NCI-H226 (cell line): Measurements from ENCODE around the gene DRC7.

Experiments
- DNase-seq: peaks from one replicate; pipeline ENCODE4 v3.0.0-alpha.2; 2015

Gene DRC7, protein sequence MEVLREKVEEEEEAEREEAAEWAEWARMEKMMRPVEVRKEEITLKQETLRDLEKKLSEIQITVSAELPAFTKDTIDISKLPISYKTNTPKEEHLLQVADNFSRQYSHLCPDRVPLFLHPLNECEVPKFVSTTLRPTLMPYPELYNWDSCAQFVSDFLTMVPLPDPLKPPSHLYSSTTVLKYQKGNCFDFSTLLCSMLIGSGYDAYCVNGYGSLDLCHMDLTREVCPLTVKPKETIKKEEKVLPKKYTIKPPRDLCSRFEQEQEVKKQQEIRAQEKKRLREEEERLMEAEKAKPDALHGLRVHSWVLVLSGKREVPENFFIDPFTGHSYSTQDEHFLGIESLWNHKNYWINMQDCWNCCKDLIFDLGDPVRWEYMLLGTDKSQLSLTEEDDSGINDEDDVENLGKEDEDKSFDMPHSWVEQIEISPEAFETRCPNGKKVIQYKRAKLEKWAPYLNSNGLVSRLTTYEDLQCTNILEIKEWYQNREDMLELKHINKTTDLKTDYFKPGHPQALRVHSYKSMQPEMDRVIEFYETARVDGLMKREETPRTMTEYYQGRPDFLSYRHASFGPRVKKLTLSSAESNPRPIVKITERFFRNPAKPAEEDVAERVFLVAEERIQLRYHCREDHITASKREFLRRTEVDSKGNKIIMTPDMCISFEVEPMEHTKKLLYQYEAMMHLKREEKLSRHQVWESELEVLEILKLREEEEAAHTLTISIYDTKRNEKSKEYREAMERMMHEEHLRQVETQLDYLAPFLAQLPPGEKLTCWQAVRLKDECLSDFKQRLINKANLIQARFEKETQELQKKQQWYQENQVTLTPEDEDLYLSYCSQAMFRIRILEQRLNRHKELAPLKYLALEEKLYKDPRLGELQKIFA

DNA sequence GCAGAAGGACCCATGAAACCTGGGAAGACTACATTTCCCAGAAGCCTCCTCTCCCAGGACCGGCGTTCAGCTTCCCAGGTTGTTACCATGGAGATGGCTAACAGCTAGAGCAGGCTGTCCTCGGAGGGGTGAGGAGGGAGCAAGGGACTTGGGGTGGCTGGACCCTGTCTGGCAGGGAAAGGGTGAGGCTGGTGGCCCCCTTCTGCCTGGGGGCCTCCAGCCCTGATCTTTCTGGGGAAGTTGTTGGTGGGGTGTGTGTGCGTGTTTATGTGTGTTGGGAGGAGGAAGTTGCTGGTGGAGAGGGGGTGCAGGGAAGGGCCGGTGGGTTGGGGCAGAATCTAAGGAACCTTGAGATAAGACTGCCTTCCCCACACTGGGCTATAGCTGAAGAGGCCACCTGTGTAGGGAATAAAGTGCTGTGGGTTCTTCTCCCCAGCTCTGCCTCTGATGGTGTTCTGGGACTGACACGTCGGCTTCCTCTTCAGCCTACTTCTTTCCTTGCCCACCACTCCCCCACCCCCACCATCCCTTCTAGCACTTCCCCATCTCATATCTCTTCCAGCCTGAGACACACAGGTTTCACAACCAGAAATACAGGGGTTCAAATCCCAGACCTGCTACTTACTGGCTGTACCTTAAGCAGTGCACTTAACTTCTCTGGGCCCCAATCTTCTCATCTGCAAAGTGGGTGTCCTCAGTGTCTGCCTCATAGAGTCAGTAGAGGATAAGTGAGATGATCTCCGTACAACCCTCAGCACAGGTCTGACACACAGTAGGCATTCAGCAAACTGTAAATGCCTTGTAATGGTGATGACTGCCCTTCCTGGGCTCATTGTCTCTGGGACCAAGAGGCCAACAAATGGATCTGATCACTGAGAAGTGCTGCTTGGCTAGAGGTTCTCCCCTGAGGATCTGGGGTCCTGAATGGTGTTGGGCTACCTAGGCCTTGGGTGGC is at the start of gene DRC7:
DRC7 (plus strand) TSS at position 82 of the 955 bp plus-strand sequence. CDS start 3,144 bp downstream, outside the sequence.
- peak; percentile 43 for DNase-seq

DNA sequence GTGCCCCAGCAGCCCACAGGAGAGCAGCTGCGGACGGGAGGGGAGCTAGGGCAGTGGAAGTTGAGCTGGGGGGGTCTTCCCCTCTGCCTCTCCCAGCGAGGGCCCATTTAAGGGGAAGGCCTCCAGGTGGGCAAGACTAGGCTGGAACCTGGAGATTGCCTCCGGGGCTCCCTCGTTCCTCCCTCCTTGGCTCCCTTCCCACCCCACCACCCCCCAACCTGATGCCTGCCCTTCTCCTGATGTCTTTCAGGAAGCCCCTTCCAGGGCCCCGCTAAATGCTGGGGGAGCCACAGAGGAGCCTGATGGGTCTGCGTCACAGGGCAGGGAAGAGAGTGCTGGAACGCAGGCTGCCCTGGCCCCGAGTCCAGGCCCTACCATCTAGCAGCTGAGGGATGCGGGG is 49.4 kb upstream of the DRC7 start:
- no peak for DNase-seq

DNA sequence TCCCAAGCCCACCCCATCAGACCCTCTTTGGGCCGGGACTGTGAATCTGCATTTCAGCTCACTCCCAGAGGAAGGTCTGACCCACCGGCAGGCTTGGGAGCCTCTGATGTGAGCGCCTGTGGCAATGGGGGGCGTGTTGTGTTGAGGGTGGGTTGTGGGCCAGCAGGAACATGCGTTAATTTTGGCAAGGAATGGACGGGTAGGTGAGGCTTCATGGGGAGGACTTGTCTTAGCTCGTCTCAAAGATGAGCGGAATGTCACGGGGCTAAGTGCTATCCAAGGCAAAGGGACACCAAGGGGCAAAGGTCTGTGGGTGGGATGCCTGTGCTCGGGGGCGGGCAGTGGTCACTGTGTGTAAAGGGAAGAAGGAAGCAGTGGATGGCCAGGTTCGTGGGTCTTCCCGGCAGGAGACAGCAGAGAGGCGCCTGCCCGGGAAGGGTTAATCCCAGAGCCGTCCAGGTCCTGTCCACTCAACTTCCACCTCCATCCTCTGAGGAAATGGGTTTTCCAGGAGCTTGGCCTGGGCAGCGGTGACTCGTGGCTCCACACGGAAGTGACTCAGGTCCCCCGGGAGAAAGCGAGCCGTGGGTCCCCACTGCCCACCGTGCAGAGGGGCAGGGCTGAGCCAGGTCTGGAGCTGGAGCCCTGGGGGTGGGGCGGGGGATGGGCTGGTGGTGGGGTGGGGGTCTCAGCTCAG is 48.8 kb upstream of the DRC7 start:
- DNase-seq, result peak; percentile 57

DNA sequence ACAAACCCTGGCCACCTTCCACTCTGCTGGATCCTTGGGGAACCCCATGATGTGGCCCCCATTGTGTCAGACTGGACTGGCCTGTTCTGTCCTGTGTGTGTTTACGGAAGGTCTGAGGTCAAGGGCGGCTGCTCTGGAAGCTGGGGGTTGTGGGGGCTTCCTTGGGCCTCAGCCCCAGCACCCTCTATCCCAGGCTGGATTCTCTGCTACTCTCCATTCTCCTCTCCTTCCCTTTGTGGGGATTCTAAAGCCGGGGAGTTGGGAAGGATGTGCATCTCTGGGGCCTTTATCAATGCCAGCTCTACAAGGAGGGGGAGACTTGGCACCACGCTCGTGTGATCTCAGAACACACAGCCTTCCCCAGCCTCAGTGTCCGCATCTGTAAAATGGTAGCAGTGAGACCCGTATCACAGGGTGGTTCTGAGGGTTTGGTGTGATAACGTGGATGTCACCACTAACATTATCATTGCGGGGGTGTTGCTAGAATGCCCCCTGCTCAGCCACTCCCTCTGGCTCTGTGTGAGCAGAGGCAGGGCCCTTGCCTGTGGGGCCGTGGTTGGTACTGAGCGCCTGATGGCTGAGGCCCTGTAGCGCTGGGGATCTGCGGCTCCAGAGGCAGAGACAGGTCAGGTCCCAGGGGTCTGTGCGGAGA is 48.1 kb upstream of the DRC7 start:
- no peak for DNase-seq

DNA sequence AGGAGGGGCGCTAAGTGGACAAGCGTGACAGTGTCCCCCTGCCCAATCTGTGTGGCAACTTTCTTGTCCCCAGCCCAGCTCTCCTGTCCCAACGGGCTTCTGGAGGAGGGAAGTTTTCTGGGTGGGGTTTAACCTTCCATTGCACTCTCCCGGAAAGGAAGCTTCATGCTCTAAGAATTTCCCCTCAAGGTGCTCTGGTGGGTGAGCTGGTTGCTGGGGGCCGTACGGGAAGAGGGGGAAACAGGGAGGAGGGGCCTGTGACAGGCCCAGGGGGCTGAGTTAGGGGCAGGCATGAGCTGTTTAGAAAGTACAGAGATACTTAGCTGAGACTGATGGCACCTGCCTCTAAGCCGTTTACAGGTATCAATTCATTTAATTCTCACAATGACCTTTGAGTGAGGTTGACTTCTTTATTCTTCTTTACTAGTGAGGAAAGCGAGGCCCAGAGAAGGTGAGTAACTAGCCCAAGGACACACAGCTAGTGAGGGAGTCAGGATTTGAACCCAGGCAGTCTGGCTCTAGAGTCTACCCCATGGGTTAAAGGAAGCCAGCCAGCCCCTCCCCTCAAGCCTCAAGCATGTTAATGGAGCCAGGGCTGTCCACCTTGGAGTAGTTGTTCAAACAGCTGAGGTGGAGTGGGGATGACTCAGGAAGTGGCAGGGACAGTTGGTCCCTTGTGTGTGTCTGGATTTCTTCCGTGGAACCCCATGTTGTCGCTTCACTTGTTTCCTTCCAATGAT is 47.3 kb upstream of the DRC7 start:
- peak; percentile 35 for DNase-seq

DNA sequence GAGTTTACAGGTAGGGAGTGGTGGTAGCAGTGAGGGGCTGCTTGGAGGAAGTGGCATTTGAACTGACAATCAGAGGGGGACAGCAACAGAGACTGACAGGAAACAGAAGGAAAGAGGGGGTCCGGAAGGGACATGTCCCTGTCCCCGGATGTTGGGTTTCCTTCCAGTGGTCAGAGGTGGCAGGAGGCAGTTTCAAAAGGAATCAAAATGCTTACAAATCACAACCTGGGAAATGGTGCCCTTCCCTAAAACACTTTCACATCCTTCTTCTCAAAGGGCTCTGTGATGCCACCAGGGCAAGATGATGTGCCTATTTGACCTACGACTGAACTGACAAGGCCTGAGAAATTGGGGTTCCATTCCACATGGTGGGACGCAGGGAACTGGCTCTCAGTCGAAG is 46.5 kb upstream of the DRC7 start:
- no peak for DNase-seq

DNA sequence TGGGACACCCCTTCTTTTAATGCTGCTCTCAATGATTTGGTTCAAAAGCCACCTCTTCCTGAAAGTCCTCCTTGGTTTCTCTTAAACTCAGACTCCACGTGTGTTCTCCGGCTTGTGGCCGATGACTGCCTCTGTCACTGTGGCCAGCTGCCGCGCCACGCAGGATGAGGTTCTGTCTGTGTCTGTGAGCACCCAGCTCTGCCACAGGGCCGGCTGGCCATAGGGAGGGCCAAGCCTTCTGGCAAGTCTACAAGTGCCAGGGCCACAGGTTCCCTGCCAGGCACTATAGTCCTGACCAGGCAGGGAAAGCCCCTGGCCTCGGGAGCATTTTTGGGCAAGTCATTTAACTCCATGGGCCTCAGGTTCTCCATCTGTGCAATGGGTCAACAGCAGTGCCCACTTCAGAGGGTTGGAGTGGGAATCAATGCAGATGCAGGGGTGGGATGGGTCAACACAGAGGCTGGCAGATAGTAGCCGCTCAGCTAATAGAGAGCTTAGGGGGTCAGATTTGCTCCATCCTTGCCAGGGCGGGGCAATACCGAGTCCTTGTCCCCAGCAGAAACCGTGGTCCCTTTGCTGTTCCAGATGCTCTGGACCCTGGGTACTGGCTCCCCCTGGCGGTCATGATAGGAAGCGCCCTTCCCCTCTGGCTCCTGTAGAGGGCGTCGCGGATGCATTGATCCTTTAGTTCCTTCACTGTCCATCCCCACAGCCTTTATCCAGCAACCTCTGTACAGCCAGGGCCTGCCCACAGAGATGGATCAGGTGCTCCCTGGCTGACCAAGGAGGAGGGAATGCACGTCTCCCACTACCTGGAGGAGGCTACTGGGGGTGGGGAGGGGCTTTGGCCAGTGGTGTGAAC is 45.8 kb upstream of the DRC7 start:
- peak; percentile 52 for DNase-seq

DNA sequence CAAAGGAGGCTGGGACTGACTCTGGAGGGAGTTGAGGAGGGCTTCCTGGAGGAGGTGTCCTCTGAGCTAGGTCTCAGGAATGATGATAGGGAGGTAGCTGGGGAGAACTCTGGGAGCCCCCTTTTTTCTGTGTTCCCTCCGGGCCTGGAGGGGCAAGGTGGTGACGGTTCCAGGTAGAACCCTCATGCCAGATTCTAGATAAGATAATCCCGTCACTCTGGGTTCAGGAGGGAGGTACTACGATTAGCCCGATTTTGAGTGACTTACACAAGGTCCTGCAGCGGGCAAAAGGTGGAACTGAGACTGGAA is 45.2 kb upstream of the DRC7 start:
- DNase-seq, result no peak

DNA sequence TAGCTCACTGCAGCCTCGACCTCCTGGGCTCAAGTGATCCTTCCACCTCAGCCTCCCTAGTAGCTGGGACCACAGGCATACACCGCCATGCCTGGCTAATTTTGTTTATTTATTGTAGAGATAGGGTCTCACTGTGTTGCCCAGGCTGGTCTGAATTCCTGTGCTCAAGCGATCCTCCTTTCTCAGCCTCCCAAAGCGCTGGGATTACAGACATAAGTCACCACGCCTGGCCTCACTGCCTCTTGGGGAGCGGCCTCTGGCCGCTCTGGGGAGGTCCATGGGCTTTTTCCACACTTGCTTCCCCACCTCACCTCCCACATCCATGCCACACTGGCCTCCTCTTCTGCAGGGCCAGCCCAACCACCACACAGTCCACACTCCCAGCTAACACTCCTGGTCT is 44.8 kb upstream of the DRC7 start:
- no peak for DNase-seq

DNA sequence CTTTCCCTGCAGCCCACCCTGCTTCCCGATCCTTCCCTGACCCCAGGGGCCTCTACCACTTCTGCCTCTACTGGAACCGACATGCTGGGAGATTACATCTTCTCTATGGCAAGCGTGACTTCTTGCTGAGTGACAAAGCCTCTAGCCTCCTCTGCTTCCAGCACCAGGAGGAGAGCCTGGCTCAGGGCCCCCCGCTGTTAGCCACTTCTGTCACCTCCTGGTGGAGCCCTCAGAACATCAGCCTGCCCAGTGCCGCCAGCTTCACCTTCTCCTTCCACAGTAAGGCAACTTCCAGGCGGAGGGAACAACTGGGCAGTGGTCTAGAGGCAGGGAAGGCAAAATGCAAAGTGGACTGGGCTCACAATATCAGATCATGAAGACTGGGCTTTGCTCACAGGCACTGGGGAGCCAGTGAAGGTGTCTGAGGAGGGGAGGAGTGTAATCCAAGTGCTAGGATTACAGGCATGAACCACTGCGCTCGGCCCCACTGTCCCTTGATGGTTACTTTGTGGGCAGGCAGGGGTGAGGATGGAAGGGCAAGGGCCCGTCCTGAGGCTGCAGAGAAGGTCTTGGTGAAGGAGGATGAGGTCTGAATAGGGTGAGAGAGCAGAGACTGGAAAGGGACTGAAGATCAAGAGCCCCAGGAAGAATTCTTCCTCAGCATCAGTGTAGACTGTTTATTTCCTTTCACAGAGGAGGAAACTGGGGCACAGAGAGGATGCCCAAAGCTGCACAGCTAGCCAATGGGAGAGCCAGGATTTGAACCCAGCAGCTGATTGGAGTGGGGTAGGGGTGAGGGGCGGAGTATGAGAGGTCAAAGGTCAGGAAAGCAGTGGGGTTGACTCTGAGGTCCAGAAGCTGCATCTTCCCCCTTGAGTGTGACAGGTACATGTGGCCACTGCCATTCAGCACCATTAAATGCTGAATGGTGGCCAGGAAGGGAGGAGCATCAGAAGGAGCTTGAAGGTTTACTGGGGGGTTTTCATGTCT is 43.0 kb upstream of the DRC7 start:
- no peak for DNase-seq

DNA sequence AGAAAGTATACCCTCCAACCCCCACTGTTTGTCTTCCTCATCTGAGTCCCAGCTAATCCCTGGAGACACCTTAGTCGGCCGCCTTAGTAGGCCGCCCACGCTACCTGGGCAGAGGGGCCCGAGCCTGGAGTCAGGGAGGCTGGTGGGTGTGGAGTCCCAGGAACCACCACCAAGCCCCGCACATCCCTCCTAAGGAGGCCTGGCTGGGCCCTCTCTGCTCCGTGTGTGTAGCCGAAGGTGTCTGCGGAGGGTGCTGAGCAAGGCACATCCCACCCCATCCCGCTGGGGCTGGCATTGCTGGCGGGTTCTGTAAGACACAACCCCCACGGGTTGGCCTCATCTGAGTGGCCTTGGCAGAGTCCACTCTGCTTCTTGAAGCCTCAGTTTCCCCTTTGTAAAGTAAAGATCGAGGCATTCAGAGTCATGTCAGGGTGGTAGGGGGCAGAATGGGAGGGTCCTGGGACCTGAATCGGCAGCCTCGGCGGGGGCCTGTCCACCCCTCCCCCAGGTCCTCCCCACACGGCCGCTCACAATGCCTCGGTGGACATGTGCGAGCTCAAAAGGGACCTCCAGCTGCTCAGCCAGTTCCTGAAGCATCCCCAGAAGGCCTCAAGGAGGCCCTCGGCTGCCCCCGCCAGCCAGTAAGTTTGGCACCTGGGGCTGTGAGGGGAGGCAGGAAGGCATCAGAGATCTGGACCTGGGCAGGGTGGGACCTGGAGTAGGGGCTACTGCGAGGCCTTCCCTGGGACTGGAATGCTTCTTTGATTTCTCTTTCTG is 41.7 kb upstream of the DRC7 start:
- DNase-seq, result no peak

DNA sequence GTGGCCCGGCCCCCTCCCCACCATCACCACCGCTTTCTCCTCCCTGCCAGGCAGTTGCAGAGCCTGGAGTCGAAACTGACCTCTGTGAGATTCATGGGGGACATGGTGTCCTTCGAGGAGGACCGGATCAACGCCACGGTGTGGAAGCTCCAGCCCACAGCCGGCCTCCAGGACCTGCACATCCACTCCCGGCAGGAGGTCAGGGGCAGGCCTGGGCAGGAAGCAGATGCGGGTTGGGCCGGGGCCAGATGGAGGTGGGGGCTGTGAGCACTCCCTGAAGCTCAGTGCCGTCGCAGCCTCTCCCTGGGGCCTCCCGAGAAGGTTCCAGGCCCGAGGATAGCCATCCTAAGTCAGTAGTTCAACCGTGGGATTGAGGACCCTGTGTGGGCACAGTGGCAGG is 40.7 kb upstream of the DRC7 start:
- DNase-seq, result no peak

DNA sequence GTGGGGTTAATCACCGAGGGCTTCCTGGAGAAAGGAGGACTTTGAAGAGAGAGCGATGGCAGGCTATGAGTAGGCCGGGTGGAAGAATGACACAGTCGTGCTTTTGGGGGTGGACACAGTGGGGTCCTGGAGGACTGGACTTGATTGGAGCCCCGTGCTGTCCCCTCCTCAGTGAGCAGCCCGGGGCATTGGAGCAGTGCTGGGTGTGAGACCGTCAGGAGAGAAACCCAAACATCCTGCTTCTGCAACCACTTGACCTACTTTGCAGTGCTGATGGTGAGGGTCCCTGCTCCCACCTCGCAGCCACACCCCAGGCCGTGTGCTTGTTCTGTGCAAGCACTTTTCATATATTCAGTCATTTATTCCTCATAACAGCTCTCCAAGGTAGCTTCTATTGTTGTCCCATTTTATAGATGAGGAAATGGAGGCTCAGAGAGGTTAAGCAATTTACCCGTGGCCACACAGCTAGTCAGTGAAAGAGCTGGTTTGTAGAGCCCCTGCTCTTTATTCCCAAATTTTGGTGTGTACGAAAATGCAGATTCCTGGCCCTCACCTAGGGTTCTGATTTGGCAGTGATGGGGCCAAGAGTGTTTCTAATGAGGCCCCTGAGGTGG is 38.2 kb upstream of the DRC7 start:
- DNase-seq, result no peak

DNA sequence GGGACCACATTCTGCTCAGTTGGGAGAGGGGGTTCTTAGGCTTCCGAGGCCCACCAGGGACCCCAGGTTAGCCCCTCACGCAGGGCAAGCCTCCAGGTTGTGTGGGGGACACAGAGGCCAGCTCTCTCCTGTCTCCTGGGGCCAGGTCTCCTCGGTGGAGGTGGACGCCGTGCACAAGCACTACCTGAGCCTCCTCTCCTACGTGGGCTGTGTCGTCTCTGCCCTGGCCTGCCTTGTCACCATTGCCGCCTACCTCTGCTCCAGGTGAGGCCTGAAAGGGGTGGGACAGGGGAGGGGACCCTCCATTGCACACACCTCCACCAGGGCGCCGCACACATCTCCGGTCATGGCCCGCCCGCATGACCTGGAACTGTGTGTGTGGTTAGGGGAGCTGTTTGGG is 37.4 kb upstream of the DRC7 start:
- no peak for DNase-seq

DNA sequence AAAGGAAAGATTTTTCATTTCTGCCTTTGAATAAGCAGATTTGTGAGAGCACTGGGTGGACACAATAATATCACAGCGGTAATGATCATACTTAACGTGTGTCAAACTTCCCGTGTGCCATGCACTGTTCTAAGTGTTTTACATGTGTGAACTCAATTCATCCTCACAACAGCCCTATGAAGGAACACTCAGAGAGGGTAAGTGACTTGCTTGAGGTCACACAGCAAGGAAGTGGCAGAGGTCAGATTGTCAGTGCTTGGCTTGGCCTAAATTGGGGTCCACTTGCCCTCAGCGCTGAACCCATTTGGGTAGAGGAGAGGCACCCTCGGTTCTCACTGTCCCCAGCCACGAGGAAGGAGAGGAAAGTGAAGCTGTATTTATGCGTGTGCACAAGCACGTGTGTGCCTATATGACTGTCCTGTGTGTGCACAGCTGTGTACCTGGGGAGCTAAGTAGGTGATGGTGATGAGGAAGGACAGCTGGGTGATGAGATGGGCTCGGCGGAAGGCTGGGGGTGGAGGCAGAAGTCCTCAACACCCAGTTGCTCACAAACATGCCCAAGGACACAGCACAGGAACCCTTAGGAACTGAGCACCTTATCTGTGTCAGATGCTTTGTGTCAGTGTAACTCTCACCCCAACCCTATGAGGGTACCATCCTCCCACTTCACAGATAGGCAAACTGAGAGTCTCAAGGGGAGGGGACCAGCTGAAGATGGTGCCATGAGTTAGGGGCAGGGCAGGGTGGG is 36.3 kb upstream of the DRC7 start:
- no peak for DNase-seq

DNA sequence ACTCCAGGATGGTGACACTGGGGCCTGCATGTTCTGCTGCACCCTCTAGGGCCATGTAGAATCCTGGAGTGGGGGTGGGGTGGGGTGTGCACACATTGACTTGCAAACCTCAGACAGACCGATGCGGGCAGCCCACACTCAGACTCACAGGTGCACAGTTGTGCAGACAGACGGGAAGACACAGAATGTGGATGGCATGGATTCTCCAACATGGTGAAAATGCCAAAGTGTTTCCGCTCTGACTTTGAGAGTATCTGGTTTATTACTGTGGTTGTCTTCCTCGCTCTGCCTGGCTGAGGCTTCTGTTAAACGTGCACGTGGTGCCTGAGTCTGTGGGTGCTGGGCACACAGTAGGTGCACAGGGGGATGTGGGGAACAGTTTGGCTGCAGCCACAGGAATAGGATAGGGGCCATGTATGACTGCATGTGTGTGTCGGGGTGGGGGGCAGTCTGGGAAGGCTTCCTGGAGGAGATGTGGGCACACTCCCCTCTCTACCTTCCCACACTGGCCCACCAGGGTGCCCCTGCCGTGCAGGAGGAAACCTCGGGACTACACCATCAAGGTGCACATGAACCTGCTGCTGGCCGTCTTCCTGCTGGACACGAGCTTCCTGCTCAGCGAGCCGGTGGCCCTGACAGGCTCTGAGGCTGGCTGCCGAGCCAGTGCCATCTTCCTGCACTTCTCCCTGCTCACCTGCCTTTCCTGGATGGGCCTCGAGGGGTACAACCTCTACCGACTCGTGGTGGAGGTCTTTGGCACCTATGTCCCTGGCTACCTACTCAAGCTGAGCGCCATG is 35.5 kb upstream of the DRC7 start:
- no peak for DNase-seq
